Eye (tissue), 1 donor: Measurements from ENCODE around the gene EDEM1.
"Not testable (repeated sequence)": the region's sequence is repeated elsewhere in the genome, so short reads cannot be mapped to it uniquely, and the experiment has no call there.

ENCODE experiments used
- DNase-seq: peaks from one replicate; pipeline ENCODE4 v3.0.0-alpha.2; 2015

Gene EDEM1

DNA sequence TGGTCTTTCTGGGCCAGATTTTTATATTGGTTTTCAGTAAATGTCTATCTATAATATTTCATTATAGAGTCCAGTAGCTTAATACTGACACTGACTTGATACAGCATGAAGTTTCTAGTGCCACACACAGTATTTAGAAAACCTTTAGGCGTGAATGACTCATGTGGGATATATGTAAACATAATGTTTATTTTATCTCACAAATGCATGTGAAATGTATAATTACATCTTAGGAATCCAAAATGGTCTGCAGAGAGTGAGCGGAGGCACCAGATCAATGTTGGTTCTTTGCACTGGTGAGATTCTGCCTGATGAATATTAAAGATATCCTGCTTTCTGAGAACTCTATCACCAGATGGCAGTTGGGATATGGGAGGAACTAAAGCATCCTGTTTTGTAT lies 8.5 kb upstream of the EDEM1 start:
- not testable (repeated sequence) for DNase-seq

DNA sequence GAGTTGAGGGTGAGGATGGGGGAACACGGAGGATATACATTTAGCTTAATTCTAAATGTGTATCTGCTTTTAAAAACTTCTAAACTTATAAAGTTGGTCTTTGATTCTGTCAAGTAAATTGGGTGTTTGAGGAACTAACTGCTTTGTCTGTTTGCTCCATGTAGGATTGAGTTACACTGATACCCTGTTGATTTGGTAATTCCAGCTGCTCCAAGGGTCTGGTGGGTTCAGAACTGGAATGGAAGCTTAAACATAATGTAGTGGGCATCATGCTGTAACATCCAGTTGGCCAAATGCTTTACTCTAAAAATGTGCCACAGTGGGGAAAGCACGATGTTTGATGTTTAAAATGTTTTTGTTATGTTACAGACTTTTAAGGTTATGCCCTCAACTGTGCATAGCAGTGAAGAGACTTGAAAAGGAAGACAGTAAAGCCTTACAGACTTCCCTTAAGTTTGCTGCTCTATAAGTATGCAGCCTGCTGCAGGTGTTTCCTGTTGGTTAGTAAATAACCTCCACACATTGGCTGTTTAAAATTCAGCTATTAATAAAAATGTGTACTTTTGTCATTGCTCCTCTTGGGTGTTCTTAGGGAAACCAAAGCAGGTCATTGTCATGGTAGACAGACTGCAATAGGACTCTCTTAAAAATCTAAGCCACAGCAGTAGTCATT lies 5.9 kb upstream of the EDEM1 start:
- no peak for DNase-seq

- not testable (repeated sequence) for DNase-seq
Observed at GRCh38 chr3:5183714-5184113, 3.8 kb upstream of the EDEM1 start.

- no peak for DNase-seq
Observed at GRCh38 chr3:5184499-5184898, 3.0 kb upstream of the EDEM1 start.

DNA sequence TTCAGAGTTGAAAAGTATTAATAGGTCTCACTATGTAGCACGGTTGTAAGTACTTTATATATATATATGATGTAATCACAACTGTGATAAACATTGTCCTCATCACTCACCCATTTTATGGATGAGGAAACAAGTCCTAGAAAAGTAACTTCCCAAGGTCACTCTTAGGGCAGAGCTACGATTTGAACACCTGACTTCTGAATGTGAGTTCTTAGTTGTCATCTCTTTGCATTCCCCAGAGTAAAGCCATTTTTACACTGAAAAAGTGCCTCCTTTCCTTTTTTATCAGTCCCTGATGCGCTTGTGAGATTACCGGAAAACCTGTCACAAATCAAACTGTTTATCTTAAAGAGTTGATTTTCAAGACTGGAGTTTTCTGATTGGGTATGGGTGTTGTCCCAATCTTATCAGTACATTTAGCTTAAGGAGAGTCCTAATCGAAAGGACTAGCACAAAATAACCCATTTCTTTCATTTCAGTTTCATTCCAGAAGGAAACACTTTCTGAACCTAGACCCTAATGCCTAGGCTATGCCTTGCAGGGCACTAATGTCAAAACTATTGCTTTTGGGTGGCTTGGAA lies 2.3 kb upstream of the EDEM1 start:
- no peak for DNase-seq

- DNase-seq: peak; percentile 20
Observed at GRCh38 chr3:5186089-5186857, 1.2 kb upstream of the EDEM1 start.

DNA sequence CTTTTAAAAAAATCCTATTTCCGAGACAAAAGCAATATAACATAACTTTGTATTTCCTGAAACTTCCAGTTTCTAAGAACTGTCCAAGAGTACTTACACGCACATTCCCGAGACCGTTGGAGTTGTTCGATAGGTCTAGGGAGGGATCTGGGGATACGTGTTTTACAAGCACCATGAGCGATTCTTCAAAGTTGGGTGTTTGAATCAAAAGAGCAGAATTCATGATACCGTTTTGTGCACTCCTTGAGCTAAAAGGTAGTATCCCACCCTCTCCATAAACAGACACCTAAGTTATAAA lies 700 bp upstream of the EDEM1 start:
- DNase-seq: no peak

- DNase-seq: no peak
Observed at GRCh38 chr3:5187920-5188418, 462 bp downstream of the EDEM1 start.

DNA sequence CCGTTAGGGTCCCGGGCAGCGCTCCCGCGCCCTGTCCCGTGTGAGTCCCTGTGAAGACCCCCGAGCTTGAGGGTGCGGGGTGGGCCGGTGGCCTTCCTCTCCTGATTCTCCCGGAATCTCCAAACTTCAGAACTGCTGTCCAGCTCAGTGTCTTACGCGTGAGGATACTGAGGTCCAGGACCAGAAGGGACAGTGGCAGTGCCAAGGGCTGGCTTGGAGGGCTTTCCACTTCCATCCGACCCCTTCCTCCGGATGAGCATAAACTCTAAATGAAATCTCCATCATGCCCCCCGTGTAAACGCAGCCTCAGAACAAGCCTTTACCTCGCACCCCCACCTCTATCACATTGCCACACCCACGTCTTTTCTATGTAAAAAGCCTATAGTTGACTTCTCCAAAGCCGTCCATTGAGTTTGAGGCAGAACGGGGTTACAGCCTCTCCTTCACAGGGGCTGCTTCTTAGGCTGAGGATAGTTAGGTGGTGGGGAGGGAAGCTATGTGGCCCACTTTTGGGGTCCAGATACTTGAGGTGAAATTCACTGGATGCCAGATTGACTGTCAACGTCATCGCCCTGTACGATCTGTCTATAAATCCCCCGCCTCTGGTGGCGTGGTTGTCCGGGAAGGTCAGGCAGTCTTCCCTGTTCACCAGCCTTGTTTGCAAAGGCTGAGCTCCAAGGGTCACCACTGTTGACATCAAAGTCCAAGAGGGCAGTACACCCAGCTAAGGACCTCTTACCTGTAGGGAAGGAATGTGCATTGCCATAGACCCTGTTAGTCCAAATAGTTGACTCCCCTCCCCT lies 1.1 kb downstream of the EDEM1 start:
- DNase-seq: peak; percentile 68

GRCh38 chr3:5190147-5190791 lies 2.8 kb downstream of the EDEM1 start:
- no peak for DNase-seq

GRCh38 chr3:5191555-5192304 lies 4.2 kb downstream of the EDEM1 start:
- DNase-seq: no peak

DNA sequence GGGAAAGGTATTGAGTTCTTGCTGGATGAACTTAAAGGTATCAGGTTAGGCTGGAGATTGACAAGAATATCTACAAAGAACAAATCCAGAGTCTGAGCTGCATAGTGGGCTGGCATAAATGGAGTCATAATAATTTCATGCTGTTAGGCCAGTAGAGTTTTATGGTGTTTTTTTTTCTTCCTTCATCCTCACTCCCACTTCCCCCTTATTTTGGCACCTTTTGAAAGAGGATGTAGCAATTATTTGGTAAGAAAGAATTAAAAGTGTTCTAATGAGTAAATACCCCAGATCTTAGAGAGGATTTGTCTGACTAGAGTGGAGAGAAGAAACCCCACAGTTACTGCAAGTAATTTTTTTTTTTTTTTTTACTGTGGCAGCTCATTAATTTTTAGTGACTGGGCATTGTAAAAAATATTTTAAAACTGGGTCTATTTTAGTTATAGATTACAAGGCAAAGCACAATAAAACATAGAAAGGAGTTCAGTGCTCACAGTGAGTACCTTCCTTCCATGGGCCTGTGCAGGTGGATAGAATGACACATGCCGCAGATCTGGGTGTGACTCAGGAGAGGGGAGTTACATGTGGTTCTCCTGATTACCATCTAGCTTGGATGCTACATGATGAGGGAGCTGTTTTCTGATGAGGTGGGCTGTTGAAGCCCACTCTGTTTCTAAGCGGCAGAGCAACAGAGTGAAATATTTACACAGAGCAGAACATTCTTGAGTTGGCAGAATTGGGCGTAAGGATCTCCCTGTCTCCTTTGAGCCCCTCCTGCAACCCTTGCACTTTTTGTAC lies 5.3 kb downstream of the EDEM1 start:
- no peak for DNase-seq

DNA sequence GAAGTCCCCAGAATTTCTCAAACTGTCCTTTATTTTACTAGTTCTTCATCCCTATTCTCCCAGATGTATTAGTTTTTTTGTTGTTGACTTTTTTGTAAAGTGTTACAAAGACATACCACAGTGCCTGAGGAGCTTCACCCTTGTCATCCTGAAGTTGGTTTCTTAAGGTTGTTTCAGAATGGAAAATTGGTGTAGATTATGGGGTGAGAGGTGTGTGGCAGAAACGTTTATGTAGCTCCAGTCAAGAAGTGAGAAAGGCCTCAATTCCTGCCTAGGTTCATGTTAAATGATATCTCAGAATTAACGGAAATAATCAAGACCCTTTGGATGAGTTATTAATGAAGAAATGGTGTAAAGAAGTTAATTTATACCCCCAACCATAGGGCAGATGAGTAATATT lies 6.8 kb downstream of the EDEM1 start:
- no peak for DNase-seq

- no peak for DNase-seq
Observed at GRCh38 chr3:5194801-5195509, 7.4 kb downstream of the EDEM1 start.

- DNase-seq: no peak
Observed at GRCh38 chr3:5195605-5196004, 8.1 kb downstream of the EDEM1 start.

DNA sequence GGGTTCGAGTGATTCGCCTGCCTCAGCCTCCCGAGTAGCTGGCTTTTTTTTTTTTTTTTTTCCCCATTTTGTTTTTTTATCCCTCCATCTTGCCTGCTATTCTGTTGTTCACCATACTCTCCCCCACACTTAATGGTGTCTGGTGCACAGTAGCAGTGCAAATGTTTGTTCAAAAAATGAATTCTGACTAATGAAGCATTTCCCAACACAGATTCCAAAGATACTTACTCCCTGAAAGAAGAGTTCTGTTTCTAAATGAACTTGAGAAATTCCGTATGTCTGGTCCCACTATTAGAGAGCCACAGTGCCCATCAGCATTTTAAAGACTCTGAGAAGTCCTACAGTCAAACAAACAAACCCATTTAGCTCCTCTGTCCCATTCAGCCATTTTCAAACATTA lies 9.5 kb downstream of the EDEM1 start:
- DNase-seq: no peak

DNA sequence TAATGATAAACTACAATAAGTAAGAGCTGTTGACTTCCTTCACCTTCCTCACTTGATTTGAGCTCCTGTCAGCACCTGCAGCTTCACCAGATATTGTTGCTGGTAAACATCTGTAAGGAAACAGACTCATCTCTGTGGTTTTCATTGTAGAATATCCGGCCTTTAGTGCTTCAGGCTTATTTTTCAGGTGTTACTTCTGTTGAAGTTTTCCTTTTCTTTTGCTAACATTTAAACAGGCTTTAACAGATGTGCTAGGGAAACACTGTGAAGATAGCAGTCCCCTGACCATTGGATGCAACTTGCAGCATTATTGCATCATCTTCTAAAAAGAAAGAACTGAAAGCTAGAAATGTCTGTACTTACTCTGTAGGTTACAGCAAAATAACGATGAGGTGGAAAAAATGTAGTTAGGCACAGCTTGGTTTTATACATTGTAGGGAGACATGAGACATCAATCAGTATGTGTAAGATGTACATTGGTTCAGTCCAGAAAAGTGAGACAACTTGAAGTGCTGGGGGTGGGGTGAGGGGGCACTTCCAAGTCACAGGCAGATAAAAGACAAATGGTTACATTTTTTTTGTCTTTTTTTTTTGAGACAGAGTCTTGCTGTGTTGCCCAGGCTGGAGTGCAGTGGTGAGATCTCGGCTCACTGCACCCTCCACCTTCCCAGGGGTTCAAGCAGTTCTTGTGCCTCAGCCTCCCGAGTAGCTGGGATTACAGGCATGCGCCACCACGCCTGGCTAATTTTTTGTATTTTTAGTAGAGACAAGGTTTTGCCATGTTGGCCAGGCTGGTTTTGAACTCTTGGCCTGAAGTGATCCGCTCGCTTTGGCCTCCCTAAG lies 10.2 kb downstream of the EDEM1 start:
- DNase-seq: no peak

DNA sequence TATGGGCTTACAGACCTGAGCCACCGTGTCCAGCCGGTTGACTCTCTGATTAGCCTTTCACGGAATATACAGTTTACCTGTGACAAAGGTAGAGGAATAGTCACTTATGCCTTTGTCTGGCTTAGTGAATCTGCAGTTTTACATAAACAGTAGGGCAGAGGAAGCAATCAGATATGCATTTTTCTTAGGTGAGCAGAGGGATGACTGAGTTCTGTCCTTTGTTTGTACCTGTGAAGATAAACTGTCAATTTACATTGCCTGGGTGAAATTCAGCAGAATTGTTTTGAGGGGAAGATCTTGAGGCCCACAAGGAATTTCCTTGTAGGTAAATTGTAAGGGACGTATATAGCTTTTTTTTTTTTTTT lies 10.8 kb downstream of the EDEM1 start:
- DNase-seq: no peak

GRCh38 chr3:5198986-5199731 lies 11.7 kb downstream of the EDEM1 start:
- DNase-seq: no peak
